ENCODE measurements around the gene RBCK1. TPM values are rescaled to one million over a fixed set of nuclear protein-coding genes. Genes with fewer than 3 reads are reported as not detected.

Gene RBCK1
- polyA plus RNA-seq, 3 donors = 66.8 to 110 (median 70.8) TPM

DNA sequence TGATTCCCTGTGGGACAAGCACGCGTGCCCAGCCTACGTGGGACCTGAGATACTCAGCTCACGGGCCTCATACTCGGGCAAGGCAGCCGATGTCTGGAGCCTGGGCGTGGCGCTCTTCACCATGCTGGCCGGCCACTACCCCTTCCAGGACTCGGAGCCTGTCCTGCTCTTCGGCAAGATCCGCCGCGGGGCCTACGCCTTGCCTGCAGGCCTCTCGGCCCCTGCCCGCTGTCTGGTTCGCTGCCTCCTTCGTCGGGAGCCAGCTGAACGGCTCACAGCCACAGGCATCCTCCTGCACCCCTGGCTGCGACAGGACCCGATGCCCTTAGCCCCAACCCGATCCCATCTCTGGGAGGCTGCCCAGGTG, 11.9 kb upstream of the RBCK1 start:
- Histone ChIP-seq H3K9me3 (replicated peaks in 1 of 2; ENCODE audit: control insufficient read depth in 1 of 2, insufficient read depth in 1 of 2, low read length in 2 of 2) (no peaks in the 10 kb centered on the region), H3K27ac (ENCODE audit: low read depth in 1 of 2, low read length in 2 of 2) (no peak overlapping the region), H3K4me1 (ENCODE audit: control insufficient read depth in 1 of 2, insufficient read depth in 2 of 2, low read length in 2 of 2) (no peaks in the 10 kb centered on the region), H2AFZ (ENCODE audit: insufficient read depth, low read depth, low read length, poor library complexity, severe bottlenecking) (no peak overlapping the region), H3K4me2 (replicated peaks; ENCODE audit: extremely low read depth, low read length, poor library complexity, severe bottlenecking) (no peak overlapping the region), H3K79me2 (ENCODE audit: insufficient read depth, low read length) (no peaks in the 10 kb centered on the region), H3K27me3 (ENCODE audit: control insufficient read depth in 2 of 2, insufficient read depth in 2 of 2, low read length in 2 of 2) (no peaks in the 10 kb centered on the region), H3K9ac (ENCODE audit: insufficient read depth, low read length, poor library complexity, severe bottlenecking) (no peak overlapping the region), H3K4me3 (replicated peaks in 1 of 3; ENCODE audit: low read depth in 2 of 3, low read length in 3 of 3) (no peak overlapping the region), H4K20me1 (ENCODE audit: insufficient read depth, low read length) (no peaks in the 10 kb centered on the region), H3K36me3 (replicated peaks in 1 of 2; ENCODE audit: control insufficient read depth in 1 of 2, insufficient read depth in 2 of 2, low read length in 2 of 2) (peaks cover 53 to 62% of the 10 kb centered on the region in 2 donors)
- intact Hi-C loops (cut with micrococcal nuclease) = no loop called here
- H3K27me3 Mint-ChIP-seq (ENCODE audit: low read depth in 3 of 3) = no peaks in the 10 kb centered on the region
- no peak overlapping the region for H3K27ac Mint-ChIP-seq
- no peak overlapping the region for H3K4me3 Mint-ChIP-seq
- H3K4me1 Mint-ChIP-seq = peaks cover 2% of the 10 kb centered on the region
- peaks cover 43 to 48% of the 10 kb centered on the region in 2 donors for H3K36me3 Mint-ChIP-seq
- TF ChIP-seq, protein P1, sequence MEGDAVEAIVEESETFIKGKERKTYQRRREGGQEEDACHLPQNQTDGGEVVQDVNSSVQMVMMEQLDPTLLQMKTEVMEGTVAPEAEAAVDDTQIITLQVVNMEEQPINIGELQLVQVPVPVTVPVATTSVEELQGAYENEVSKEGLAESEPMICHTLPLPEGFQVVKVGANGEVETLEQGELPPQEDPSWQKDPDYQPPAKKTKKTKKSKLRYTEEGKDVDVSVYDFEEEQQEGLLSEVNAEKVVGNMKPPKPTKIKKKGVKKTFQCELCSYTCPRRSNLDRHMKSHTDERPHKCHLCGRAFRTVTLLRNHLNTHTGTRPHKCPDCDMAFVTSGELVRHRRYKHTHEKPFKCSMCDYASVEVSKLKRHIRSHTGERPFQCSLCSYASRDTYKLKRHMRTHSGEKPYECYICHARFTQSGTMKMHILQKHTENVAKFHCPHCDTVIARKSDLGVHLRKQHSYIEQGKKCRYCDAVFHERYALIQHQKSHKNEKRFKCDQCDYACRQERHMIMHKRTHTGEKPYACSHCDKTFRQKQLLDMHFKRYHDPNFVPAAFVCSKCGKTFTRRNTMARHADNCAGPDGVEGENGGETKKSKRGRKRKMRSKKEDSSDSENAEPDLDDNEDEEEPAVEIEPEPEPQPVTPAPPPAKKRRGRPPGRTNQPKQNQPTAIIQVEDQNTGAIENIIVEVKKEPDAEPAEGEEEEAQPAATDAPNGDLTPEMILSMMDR (IDR thresholded peaks at IDR 0.05) = no peak
- H3K9me3 Mint-ChIP-seq = no peaks in the 10 kb centered on the region
- no peak for DNase-seq
- 98% methylated on average over 24 of the region's 24 CpGs for WGBS (ENCODE audit: insufficient coverage)

DNA sequence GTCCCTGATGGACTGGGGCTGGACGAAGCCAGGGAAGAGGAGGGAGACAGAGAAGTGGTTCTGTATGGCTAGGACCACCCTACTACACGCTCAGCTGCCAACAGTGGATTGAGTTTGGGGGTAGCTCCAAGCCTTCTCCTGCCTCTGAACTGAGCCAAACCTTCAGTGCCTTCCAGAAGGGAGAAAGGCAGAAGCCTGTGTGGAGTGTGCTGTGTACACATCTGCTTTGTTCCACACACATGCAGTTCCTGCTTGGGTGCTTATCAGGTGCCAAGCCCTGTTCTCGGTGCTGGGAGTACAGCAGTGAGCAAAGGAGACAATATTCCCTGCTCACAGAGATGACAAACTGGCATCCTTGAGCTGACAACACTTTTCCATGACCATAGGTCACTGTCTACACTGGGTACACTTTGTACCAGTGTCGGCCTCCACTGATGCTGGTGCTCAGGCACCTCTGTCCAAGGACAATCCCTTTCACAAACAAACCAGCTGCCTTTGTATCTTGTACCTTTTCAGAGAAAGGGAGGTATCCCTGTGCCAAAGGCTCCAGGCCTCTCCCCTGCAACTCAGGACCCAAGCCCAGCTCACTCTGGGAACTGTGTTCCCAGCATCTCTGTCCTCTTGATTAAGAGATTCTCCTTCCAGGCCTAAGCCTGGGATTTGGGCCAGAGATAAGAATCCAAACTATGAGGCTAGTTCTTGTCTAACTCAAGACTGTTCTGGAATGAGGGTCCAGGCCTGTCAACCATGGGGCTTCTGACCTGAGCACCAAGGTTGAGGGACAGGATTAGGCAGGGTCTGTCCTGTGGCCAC, 11.3 kb upstream of the RBCK1 start:
- Histone ChIP-seq H3K4me1 (ENCODE audit: control insufficient read depth in 1 of 2, insufficient read depth in 2 of 2, low read length in 2 of 2) (no peaks in the 10 kb centered on the region), H3K9me3 (replicated peaks in 1 of 2; ENCODE audit: control insufficient read depth in 1 of 2, insufficient read depth in 1 of 2, low read length in 2 of 2) (no peaks in the 10 kb centered on the region), H4K20me1 (ENCODE audit: insufficient read depth, low read length) (no peaks in the 10 kb centered on the region), H2AFZ (ENCODE audit: insufficient read depth, low read depth, low read length, poor library complexity, severe bottlenecking) (no peak overlapping the region), H3K4me3 (replicated peaks in 1 of 3; ENCODE audit: low read depth in 2 of 3, low read length in 3 of 3) (no peak overlapping the region), H3K27ac (ENCODE audit: low read depth in 1 of 2, low read length in 2 of 2) (no peak overlapping the region), H3K36me3 (replicated peaks in 1 of 2; ENCODE audit: control insufficient read depth in 1 of 2, insufficient read depth in 2 of 2, low read length in 2 of 2) (peaks cover 49 to 56% of the 10 kb centered on the region in 2 donors), H3K79me2 (ENCODE audit: insufficient read depth, low read length) (no peaks in the 10 kb centered on the region), H3K27me3 (ENCODE audit: control insufficient read depth in 2 of 2, insufficient read depth in 2 of 2, low read length in 2 of 2) (no peaks in the 10 kb centered on the region), H3K4me2 (replicated peaks; ENCODE audit: extremely low read depth, low read length, poor library complexity, severe bottlenecking) (no peak overlapping the region), H3K9ac (ENCODE audit: insufficient read depth, low read length, poor library complexity, severe bottlenecking) (no peak overlapping the region)
- intact Hi-C loops (cut with micrococcal nuclease) = no loop called here
- TF ChIP-seq, protein P1 (IDR thresholded peaks at IDR 0.05) = no peak
- peaks cover 37 to 42% of the 10 kb centered on the region in 2 donors for H3K36me3 Mint-ChIP-seq
- 94% methylated on average over 4 of the region's 4 CpGs for WGBS (ENCODE audit: insufficient coverage)
- peaks cover 2% of the 10 kb centered on the region for H3K4me1 Mint-ChIP-seq
- no peak for DNase-seq
- H3K4me3 Mint-ChIP-seq = no peak overlapping the region
- no peaks in the 10 kb centered on the region for H3K27me3 Mint-ChIP-seq (ENCODE audit: low read depth in 3 of 3)
- no peaks in the 10 kb centered on the region for H3K9me3 Mint-ChIP-seq
- peak overlapping the region in 2 of 7 donors; percentile 33 to 34 for H3K27ac Mint-ChIP-seq

All from CD14-positive monocyte (primary cell).